Chondrocyte (in vitro differentiated cells): ENCODE measurements around the gene RCC2. TPM values are rescaled to one million over a fixed set of nuclear protein-coding genes. Genes with fewer than 3 reads are reported as not detected.

Source experiments
- DNase-seq: peaks from one replicate; pipeline ENCODE4 v3.0.0; 2021; ENCODE audit warnings: mixed read lengths, low spot score
- H3K27ac Mint-ChIP-seq: one replicate; pipeline ENCODE4 v1.8.0; 2021; ENCODE audit warnings: mild to moderate bottlenecking, moderate library complexity, mixed read lengths; ENCODE audit not compliant: unreplicated experiment
- H3K27me3 Mint-ChIP-seq: 2 replicates; pipeline ENCODE4 v1.8.0; 2021; ENCODE audit warnings: low read depth, mixed read lengths
- H3K36me3 Mint-ChIP-seq: 2 replicates; pipeline ENCODE4 v1.8.0; 2021; ENCODE audit warnings: low read depth, mixed read lengths
- H3K4me1 Mint-ChIP-seq: 2 replicates; pipeline ENCODE4 v1.8.0; 2021; ENCODE audit warnings: low read depth, mild to moderate bottlenecking, mixed read lengths
- H3K4me3 Mint-ChIP-seq: one replicate; pipeline ENCODE4 v1.8.0; 2021; ENCODE audit warnings: mild to moderate bottlenecking, moderate library complexity, mixed read lengths; ENCODE audit not compliant: unreplicated experiment
- H3K9me3 Mint-ChIP-seq: 2 replicates; pipeline ENCODE4 v1.8.0; 2021; ENCODE audit warnings: low read depth, mixed read lengths
- CTCF ChIP-seq: fragments of 200-600 bp; sonication (generic); IDR thresholded peaks from 2 replicates; pipeline ENCODE4 v1.5.0; 2021; ENCODE audit warnings: antibody characterized with exemption, mild to moderate bottlenecking, moderate library complexity
- total RNA-seq: library from RNA; stranded (reverse); gene quantifications from 3 replicates; pipeline ENCODE4 v1.2.1, GENCODE V29; 2021

RCC2 gene
- total RNA-seq, 1 donor from 2014 or later = 90.0 TPM

DNA sequence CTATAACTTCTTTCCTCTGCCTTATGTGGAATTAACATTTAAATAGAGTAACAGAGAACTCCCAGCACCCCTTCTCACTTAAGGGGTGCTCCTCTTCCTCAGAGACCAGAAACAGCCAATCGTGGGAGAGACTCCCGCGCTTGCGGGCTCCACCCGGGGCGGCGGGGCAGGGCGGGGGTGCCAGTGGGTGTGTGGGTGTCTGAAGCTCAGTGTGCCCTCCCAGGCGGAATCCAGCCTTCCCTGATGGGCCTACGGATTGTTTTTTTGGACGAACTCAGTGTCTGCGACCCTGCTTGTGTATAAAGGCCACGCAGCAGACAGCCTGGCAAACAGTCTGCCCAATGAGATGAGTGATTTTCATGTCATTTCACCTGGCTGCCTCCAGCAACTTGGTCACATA, 6.2 kb downstream of the RCC2 start:
- Mint-ChIP-seq H3K27ac (no peak overlapping the region), H3K9me3 (no peaks in the 10 kb centered on the region), H3K4me3 (no peak overlapping the region), H3K27me3 (no peaks in the 10 kb centered on the region), H3K36me3 (peaks cover 8% of the 10 kb centered on the region), H3K4me1 (peaks cover 22% of the 10 kb centered on the region)
- DNase-seq = no peak
- TF ChIP-seq CTCF = no peak

- Mint-ChIP-seq H3K9me3 (no peaks in the 10 kb centered on the region), H3K36me3 (peaks cover 10% of the 10 kb centered on the region), H3K27me3 (no peaks in the 10 kb centered on the region), H3K27ac (no peak overlapping the region), H3K4me1 (peaks cover 22% of the 10 kb centered on the region), H3K4me3 (no peak overlapping the region)
- no peak for DNase-seq
- TF ChIP-seq CTCF = no peak
Measured at GRCh38 chr1:17432412-17432811, 7.1 kb downstream of the RCC2 start.

DNA sequence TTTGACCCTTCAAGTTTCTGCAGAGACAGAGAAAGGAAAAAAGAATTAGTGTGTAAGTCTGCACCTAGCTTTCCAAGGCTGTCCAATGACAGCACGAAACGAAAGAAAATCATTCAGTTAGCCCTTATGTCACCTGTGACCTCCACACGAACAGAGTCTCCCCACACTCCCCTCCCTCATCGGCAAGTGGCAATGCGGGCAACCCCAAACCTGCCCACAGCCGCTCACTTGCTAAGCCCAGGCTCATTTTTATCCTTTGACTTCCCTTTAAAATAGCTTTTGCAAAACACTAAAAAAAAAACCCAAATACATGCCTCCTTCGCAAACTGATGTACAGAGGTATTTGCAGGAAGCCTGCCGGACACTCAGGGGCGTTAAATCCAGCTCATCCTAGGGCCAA, 10.3 kb downstream of the RCC2 start:
- no peak for TF ChIP-seq CTCF
- Mint-ChIP-seq H3K36me3 (peaks cover 30% of the 10 kb centered on the region), H3K27ac (peak overlapping the region; percentile 22), H3K4me3 (no peak overlapping the region), H3K27me3 (no peaks in the 10 kb centered on the region), H3K9me3 (no peaks in the 10 kb centered on the region), H3K4me1 (no peaks in the 10 kb centered on the region)
- no peak for DNase-seq

DNA sequence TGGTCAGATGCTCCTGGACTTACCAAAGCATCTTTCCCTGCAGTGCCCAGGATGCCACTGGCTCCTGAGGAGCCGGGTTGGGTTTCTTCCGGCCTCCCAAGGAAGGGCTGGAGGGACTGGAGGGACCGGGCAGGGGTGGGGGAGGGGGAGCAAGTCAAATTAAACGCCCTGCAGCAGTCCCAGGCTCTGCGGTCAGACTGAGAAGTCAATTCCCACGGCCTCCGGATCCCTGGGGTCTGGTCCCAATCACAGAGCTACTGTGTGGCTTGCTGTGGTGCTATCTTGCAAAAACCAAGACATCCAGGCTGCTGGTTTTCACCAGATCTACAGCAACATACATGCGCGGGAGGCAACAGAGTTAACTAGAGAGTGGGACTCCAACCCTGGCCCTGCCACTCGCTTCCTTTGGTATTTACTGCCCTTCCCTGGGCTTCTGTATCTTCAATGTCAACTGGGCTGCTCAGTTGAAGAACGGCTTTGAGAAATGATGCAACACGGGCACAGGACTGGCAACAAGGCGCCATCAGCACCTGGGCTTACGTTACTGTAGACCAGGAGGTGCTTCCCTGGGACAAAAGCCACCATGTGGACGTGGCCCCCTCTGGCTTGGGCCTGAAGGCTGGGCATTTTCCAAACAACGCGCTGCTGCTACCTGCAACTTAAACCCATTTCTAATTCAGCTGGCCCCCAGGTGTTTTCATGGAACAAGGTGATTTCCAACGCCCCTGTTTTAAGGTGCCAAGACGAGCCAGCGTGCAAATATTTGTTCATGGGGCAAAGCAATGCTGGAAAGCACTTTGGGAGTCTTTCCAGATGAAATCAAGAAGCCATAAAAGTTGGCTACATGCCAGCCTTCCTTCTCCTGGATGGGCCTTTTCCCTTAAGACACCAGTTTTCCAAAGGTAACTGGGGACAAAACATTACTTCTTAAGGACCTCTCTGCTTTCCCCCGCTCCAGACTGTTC, 11.5 kb downstream of the RCC2 start:
- Mint-ChIP-seq H3K27ac (no peak overlapping the region), H3K4me1 (no peaks in the 10 kb centered on the region), H3K27me3 (no peaks in the 10 kb centered on the region), H3K36me3 (peaks cover 38% of the 10 kb centered on the region), H3K4me3 (no peak overlapping the region), H3K9me3 (no peaks in the 10 kb centered on the region)
- TF ChIP-seq CTCF = no peak
- DNase-seq = no peak

DNA sequence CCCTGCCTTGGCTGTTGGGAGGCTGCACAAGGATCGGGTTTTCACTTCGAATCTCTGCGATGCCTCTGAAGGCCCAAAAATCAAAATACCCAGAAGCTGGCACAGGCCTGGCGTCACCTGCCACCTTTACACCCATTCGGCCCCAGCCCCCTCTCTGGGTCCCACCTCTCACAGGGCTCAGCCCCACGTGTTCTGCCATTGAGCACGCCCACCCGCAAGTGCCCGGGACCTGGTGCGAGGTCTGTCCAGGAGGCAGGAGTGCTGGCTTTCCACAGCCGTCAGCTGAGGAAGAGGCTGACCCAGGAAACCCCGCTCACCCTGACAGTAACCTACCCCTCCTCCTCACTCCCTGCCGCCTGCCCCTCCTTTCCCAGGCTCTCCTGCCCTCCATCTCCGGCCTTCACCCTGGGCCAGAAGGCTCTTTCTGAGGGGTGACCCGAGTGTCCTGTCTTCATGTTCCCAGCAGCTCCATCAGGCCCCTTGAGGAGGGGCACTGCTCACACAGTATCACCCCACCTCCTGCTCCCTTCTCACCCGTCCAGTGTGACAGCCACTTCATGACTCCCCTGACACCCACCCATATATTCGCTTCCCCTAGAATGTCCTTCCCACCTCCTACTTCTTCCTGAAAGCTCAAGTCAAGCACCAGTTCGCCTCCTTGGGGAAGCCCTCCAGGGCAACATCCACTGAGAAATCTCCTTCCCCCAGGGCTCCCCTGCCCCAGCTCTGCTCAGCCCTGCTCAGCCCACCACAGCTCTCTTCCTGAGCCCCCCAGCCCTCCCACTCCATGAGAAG, 13.5 kb downstream of the RCC2 start:
- H3K4me1 Mint-ChIP-seq = no peaks in the 10 kb centered on the region
- no peaks in the 10 kb centered on the region for H3K9me3 Mint-ChIP-seq
- no peak for TF ChIP-seq CTCF
- no peak overlapping the region for H3K27ac Mint-ChIP-seq
- no peak for DNase-seq
- H3K27me3 Mint-ChIP-seq = no peaks in the 10 kb centered on the region
- peaks cover 40% of the 10 kb centered on the region for H3K36me3 Mint-ChIP-seq
- H3K4me3 Mint-ChIP-seq = no peak overlapping the region
